Stimulated activated CD4-positive, alpha-beta T cell treated with anti-CD3 and anti-CD28 coated beads, Interleukin-4, amount 100 ng/mL, for 48 hours (primary cell): ENCODE results near the gene EEF2.
"Not testable (repeated sequence)": the region's sequence is repeated elsewhere in the genome, so short reads cannot be mapped to it uniquely, and the experiment has no call there.

ENCODE experiments used
- DNase-seq, 2 donors: peaks; one replicate each; pipeline ENCODE4 v3.0.0-alpha.2; 2020; ENCODE audit warnings: low read depth in 2 of 2

EEF2 gene

DNA sequence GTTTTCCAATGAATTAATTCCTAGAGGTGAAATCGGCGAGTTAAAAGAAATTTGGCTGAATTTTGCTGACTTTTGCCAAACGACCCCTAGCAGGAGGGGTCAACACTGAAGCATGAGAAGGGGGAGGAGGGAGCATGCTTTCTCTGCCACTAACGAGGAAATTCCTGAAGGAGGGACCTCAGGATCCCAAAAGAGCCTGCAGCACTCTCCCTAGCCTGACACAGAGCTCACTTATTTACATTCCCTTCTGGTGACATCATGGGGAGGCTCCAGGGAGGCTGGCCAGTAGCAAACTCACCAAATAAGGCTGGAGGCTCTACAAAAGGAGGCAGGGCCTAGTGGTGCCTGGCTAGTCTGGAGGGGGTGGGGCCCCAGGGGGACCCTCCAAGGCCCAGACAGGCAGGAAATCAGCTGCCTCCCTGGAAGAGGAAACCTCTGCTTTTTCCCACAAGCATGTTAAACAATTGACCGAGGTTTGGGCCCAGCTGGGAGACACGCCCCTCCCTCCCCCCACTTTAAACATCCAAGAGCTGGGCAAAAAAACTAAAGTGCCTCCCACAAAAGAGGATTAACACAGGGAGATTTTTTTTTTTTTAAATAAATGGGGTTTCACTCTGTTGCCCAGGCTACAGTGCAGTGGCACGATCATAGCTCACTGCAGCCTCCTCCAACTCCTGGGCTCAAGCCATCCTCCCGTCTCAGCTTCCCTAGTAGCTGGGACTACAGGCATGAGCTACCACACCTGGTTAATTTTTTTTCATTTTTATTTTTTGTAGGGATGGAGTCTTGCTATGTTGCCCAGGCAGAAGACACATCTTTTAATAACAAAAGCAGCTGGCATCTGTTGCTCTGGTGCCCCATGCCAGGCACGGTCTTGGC, 16.5 kb downstream of the EEF2 start:
- no peak for DNase-seq

DNA sequence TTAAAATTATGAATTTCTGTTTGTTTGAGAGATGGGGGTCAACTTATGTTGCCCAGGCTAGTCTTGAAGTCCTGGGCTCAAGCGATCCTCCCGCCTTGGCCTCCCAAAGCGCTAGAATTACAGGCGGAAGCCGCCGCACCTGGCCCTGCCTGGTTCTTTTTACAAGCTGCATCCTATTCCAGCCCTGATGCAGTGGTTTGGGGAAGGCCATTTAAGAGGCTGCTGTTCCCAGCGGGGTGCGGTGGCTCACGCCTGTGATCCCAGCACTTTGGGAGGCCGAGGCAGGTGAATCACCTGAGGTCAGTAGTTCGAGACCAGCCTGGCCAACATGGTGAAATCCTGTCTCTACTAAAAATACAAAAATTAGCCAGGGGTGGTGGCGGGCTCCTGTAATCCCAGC, 17.3 kb downstream of the EEF2 start:
- not testable (repeated sequence) for DNase-seq

DNA sequence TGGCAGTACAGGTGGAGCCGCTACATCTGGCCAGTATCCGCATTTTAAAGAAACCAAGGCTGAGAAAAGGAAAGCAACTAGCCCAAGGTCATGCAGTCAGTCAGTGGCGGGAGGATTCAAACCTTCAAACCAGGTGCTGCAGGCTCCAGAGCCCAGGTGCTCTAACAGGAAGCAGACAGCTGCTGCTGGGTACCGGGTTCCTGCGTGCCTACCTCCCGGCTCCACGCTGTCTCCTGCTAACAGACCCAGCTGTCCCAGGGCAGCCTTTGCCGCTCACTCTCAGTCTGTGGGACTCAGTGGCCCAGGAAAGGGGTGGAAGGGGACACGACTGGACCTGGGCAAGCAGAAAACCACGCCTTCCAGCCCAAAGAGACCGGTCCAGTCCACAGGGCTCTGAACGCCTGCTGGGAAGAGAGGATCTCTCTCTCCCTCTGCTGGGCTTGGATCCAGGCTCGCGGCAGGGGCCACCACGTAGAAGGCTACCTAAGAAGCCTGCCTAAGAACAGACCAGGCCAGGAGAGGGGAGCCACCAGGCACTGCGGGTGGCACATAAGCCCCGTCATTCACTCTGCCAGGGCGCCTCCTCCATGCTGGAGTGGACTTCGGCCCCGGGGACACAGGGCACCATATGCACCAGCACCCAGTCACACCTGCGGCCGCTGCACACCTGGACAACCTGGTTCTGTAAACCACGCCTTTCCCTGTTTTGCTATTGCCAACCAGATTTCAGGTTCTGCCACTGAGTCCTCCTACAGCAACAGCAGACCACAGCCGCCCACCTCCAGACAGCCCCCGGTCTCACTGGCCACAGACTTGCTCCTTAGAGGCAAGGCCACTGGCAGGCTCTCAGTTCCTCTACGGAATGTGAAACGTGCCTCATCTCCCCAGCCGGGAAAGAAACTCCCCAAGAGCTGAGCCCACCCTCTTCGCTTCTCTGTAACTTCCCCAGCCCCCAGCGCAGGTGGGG, 18.9 kb downstream of the EEF2 start:
- no peak for DNase-seq

DNA sequence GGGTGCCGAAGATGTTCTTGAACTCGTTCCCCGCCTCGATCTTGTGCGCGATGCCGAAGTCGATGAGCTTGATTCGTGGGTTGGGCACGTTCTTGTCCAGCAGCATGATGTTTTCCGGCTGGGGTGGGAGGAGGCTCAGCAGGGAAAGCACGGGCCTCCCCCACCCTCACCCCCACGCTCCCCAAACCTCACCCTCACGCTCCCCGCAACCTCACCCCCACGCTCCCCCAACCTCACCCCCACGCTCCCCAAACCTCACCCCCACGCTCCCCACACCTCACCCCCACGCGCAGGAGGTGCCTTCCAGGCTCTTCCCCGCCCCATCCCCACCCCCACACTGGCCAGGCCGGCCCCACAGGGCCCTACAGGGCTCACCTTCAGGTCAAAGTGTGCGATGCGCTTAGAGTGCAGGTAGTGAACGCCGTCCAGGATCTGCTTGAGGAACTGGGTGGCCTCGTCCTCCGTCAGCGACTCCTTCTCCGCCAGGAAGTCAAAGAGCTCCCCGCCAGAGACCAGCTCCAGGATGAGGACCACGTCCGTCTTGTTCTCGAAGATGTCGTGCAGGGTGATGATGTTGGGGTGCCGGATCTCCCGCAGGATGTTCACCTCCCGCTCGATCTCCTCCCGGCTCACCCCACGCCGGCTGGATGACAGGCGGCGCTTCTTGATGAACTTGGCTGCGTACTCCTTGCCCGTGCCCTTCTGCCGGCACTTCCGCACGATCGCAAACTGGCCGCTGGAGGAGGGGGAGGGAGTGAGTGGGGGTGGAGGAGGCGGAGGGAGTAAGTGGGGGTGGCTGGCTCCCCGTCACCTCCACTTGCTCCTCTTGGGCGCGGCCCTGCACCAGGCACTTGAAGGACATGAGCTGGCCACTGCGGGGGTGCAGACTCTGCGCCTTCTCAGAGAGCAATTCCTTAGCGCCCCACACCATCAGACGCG, 20.7 kb downstream of the EEF2 start:
- no peak for DNase-seq

DNA sequence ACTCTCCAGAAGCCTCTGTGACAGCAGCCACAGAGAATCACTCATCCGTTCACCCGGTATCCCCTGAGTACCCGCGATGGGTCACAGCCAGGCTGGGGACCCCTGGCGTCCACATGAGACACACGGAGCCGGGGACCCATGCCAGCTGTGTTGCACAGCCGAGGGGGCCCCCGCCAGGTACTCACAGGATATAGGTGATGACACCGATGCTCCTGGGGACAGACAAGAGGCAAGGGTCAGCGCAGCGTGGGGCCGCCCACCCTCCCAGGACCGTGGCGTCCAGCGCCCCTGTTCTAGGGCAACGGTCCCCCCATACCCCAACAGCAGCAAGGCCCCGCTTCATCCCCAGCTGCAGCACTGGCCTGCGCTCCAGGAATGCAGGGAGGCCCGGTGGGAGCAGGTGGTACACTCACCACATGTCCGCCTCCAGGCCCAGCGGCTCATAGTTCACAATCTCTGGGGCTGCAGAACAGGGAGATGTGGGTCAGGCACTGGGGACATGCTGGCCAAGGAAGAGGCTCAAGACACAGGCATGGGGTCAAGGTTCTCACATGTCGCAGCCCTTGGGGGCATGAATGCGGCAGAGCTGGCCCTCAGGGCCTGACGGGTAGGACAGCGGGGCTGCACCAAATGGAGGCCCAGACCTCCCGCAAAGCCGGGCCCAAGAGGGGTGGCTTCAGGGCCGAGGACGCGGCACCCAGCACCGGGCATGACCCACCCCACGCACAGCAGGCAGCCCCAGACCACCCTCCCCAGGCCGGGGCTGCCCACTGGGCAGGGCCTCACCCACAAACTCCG, 21.6 kb downstream of the EEF2 start:
- DNase-seq = no peak

DNA sequence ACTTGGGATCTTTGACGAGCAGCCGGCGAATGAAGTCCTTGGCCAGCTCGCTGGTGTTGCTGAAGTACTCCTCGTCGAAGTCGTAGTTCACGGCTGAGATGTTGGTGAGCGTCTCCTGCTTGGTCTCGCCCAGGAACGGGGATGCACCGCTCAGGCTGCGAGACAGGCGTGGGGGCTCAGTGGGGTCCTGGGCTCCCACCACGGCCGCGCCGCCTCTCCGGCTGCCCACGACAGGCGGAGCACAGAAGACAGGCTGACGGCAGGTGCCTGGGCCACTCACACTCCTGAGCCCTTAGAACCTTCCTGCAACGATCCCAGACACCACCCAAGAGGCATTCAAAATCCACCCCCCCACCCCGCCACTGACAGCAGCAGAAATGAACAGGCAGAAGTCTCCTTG, 24.3 kb downstream of the EEF2 start:
- no peak for DNase-seq

DNA sequence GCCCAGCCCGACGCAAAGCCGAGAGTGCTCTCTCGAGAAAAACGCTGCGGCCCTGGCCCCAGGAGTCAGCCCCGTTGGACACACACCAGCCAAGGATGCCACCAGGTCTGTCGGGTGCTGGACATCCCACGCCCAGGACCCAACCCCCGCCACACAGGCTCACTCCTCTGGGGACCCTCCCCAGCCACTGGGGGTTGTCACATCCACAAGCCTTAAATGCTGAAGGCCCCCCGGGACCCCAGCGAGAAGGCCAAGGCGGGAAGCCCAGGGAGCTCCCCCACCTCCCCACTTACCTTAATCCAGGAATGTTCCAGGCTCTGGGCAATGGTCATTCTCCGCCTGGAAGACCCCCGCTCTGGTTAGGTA, 25.5 kb downstream of the EEF2 start:
- DNase-seq = no peak

DNA sequence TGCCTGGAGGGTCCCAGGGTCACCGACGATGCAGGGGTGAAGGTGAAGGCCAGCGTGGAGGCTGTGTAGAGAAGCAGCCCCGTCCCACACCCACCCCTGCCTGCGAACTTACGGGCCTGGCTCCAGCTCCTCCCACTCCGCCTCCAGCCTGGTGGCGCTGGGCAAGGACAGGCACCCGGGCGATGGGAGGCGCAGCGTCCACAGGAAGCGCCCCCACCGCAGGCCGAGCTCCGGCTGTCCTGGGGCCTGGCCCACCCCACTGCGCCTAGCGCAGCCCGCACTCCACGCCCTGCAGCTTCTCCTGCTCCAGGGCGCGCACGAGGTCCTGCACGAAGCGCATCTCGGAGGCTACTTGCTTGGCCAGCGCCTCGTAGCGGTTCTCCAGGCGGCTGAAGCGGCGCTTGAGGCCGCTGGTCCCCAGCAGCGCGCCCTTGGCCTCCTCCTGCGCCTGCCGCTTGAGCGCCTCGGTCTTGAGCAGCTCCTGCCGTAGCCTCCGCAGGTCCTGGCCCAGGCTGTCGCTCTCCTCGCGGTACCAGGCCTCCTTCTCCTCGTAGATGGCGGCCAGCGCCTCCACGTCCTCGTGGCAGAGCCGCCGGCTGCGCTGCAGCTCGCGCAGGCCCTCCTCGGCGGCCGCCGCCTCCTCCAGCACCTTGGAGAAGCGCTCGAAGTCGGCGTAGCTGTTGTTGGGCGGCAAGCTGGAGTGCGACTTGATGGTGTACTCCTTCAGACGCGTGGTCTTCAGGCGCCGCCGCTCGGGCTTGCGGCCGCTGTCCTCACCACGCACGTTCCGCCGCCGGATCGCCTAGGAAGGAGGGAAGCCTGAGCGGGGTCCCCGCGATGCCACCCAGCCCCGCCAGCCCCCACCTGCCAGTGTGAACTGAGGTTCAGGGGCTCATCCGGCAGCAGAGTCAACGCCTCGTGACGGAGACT, 26.2 kb downstream of the EEF2 start:
- no peak for DNase-seq

DNA sequence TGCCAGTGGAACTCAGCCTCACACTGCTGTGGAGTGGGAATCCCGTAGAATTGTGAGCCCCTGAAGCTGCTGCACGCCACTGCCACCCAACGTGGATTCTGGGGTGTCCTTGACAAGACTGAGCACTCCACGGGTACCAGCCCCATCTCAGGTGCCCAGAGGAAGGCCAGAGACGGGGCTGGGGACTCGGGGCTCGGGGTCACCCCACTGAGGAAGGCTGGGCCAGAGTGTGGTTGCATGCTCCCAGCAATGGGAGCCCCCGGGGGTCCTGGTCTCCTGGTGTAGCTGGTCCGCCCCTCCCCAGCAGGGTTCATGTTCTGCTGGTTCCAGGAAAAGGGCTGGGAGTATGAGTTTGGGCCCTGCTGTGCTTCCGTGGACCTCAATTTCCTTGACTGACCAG, 29.6 kb downstream of the EEF2 start:
- no peak for DNase-seq

DNA sequence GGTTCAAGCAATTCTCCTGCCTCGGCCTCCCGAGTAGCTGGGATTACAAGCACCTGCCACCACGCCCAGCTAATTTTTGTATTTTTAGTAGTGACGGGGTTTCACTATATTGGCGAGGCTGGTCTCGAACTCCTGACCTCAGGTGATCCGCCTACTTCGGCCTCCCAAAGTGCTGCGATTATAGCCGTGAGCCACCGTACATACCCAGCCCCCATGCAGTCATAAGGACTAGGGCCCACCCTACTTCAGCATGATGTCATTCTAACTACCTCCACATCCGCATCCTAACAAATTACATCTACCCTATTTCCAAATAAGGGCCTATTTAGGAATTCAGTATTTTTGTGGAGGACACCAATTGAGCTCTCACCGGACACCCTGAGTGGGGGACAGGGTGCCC, 30.0 kb downstream of the EEF2 start:
- not testable (repeated sequence) for DNase-seq

DNA sequence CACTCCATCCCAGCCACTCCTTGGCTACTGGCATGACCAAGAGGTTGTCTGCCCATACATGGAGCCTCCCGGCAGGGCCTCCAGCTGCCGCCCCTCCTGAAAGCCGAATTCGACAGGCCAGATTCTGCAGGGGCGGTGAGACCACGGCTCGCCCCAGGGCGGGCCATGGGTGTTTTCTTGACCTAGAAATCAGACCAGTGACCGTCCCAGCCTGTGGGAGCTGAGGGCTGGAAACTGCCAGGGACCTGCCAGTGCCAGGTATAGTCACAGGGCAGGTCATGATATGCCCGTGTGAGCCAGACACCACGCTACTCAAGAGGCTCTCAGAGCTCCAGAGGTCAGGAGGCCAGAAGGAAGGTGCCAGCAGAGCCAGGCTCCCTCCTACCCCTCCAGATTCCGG, 31.2 kb downstream of the EEF2 start:
- no peak for DNase-seq

DNA sequence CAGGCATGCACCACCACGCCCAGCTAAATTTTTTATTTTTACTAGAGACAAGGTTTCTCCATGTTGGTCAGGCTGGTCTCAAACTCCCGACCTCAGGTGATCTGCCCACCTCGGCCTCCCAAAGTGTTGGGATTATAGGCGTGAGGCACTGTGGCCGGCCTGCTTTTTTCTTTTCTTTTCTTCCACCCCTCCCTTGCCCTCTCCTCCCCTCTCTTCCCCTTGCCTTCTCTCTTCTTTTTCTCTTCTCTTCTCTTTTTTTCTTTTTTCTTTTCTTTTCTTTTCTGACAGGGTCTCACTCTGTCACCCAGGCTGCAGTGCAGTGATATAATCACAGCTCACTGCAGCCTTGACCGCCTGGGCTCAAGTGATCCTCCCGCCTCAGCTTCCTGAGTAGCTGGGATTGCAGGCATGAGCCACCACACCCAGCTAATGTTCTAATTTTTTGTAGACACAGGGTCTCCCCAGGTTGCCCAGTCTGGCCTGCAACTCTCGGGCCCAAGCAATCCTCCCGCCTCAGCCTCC, 32.4 kb downstream of the EEF2 start:
- DNase-seq = not testable (repeated sequence)

DNA sequence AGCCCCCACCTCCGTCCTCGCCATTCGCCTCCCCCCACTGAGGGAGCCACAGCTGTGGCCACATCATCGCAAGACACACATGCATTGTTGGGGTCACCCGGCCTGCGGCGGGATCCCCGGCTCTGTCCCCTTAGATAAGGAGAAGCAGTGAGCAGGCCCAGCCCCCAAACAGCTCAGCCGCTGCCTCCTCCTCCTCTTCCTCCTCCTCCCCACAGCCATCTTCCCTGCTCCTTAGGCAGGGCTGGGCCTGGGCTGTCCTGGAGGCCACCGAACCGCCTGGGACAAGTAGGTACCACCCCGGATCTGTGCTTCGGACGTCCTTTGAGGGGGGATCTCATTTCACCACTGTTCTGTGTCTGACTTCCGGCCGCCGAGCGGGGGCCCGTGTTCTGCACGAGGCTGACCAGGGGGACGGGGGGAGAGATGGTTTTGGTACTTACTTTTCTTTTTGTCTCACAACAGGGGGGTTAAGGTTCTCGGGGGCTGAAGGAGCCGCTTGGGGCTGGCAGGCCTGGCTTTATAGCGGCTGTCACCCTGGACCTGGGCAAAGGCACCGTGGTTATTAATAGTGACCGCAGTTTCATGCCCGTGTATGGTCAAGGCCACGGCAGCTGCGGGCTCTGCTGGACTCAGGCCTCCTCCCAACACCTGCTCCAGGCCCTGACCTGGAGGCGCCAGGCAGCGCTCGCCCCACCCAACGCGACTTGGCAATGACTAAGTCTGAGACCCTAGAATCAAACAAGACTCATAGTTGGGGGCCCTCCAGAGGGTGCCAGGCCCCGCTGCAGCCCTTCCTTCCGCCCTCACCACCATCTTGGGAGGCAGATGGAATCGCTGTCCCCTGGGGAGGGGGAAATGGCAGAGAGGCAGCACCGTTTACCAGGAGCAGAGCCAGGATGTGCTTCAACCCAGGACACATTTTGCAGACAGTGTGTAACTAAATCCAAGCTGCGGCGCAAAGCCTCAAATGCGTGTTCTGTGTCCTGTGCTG, 34.1 kb downstream of the EEF2 start:
- DNase-seq = no peak

DNA sequence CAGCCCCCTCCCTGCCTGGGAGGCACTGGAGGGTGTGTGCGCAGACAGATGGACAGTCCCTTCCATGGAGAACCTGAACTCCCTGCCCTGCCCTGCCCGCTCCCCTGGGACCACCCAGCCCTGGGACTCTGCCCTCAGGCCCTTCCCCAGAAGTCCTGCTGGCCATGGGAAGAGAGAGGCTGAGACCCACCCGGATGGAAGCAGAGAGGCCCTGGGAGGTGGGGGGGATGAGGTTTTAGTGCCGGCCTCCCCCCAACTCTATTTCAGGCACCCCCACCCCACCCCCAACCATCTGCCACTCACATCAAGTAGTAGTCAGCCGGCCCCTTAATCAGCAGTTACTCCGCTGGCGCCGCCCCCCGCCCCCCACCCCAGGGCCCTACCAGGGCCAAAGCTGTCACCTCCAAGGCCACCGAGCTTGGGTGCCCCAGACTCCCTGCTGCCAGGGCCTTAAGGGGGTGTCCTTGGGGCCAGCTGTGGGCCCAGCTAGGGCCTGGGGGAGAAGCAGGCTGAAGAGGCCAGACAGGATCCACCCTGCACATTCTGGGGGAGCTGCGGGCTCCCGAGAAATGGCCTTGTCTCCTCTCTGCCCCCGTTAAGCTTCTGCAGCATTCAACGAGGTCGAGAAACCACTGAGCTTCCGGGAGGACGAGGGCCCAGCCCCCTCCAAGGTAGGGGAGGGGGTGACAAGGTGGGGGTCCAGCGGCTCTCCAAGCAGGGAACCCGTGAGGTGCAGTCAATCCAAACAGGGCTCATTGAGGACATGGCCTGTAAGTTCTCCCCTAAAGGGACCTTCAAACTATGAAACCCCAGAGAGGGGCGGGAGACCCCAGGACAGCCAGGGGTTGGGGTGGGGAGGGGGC, 35.0 kb downstream of the EEF2 start:
- DNase-seq = no peak

DNA sequence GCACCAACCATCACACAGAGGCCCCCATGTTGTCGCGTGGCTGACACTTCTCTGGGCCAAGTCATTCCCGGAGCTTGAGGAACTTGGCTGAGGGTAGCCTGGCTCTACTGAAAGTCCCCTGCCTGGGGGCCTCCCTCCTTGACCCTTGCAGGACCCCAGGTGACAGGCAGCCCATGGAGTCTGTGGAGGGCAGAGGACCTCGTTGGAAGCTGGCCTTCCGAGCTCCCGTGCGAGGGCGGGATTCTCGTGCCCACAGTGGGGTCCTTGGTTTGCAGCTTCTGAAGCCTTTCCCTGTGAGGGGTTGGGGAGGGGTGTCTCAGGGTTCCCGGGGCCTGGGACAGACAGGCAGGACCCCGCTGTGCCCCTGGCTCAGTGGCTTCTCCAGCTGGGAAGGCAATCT, 36.0 kb downstream of the EEF2 start:
- no peak for DNase-seq

DNA sequence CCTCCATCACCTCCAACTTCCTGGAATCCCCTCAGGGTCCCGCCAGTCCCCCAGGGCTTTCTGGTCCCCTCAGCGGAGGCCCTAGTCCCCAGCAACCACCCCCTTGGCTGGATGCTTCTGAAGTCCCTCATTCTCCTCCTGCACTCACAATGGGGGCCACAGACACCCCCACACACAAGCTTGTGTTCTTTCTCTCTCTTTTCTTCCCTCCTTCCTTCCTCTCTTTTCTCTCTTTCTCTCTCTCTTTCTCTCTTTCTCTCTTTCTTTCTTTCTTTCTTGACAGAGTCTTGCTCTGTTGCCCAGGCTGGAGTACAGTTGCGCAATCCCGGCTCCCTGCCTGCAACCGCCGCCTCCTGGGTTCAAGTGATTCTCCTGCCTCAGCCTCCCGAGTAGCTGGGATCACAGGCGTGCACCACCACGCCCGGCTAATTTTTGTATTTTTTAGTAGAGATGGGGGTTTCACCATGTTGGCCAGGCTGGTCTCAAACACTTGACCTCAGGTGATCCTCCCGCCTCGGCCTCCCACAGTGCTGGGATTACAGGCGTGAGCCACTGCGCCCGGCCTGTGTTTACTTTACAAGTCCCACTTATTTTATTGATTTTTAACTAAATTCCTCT, 37.8 kb downstream of the EEF2 start:
- DNase-seq = not testable (repeated sequence)

DNA sequence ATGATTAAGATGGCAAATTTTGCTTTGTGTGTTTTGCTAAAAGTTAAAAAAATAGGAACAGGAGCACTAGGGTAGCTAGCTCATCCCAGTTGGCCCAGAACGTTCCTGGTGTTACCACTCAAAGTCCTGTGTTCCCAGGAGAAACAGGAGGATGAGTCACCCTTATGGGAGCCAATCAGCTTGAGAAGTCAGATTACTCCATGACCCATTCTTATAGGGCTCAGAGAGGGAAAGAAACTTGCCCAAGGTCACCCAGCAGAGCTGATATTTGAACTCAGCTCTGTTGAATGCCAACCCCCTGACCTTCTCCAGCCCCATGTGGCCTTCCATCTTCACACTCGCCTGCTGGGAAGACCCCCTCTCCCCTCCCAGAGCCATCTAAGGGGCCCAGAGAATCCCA, 39.4 kb downstream of the EEF2 start:
- DNase-seq = no peak
